ENCODE data around the gene IQCH.

Gene IQCH

DNA sequence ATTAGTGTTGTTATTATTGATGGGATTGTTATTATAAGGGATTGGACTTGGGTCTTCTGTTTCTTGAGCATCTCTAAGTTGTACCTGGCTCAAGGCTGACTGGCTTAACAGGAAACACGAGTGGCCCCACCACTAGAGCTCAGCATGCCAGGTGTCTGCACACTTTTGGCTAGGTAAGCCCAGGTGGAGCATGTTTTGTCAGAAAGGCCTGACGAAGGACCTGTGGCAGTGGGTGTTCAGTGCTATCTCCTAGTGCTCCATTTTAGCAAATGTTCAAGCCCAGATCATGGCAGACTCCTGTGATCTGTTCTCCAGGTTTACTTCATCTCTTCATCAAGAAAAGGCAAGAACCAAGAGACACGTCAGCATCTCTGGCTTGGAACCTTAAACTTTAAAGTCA is 291.3 kb downstream of the IQCH start:
- TF ChIP-seq, protein P1, sequence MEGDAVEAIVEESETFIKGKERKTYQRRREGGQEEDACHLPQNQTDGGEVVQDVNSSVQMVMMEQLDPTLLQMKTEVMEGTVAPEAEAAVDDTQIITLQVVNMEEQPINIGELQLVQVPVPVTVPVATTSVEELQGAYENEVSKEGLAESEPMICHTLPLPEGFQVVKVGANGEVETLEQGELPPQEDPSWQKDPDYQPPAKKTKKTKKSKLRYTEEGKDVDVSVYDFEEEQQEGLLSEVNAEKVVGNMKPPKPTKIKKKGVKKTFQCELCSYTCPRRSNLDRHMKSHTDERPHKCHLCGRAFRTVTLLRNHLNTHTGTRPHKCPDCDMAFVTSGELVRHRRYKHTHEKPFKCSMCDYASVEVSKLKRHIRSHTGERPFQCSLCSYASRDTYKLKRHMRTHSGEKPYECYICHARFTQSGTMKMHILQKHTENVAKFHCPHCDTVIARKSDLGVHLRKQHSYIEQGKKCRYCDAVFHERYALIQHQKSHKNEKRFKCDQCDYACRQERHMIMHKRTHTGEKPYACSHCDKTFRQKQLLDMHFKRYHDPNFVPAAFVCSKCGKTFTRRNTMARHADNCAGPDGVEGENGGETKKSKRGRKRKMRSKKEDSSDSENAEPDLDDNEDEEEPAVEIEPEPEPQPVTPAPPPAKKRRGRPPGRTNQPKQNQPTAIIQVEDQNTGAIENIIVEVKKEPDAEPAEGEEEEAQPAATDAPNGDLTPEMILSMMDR (IDR thresholded peaks at IDR 0.05; ENCODE audit: low read depth, low read length, missing control alignments), result no peak
- in situ Hi-C loops (cut with HindIII; ENCODE audit: low sequenced_read_pairs), result no loop called here
- no peak overlapping the region for H3K4me3 ChIP-seq (ENCODE audit: low read depth, low read length)
- DNase-seq (ENCODE audit: low read depth), result no peak

- TF ChIP-seq, protein P1 (IDR thresholded peaks at IDR 0.05; ENCODE audit: low read depth, low read length, missing control alignments), result no peak
- in situ Hi-C loops (cut with HindIII; ENCODE audit: low sequenced_read_pairs), result no loop called here
Observed at GRCh38 chr15:67547064-67547463, 292.5 kb downstream of the IQCH start.

DNA sequence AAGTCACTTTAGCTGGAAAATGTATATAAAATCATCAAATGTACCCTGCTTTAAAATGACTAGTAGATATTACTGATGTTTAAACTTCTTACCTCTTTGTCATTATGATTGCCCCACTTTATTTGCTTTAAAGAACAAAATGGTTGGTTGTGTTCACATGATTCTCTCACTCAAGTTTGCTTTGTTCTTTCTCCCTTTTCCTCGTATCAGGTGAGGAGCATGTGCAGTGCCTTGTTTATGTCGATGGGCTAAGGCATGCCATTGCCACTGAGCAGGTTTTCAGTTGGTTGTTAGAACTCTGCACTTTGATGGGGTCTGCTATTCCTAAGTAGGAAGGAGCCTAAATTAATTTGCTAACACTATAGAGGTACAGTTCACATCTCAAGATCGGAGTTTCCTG is 293.2 kb downstream of the IQCH start:
- DNase-seq (ENCODE audit: low read depth), result no peak

More at GRCh38 chr15:67547064-67547463, 292.5 kb downstream of the IQCH start:
- H3K4me3 ChIP-seq (ENCODE audit: low read depth, low read length), result no peak overlapping the region
- no peak for DNase-seq (ENCODE audit: low read depth)

DNA sequence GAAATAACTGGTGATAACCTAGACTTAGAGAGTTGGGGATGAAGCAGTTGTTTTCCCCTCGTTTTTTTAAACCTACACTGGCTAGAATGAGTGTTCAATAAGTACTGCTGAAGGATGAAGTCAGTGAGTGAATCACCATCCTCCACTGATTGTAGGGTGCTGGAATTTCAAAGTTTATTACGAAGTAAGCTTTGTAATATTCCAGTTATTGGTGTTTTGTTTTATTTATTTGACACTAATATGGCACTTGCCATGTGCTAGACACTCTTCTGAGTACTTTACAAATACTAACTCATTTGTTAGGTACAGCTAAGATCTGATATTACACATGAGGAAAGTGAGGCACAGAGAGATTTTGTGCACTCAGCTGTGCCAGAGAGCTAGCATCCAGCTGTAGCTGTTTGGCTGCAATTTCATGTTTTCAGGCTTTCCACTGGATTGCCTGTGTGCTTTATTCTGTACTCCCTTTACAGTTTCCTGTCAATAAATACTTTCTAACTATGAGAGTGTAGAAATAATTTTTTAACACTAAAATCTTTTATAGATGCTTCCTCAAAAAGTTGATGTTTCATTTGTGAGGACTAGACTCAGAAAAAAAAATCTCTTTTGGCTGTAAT is 293.8 kb downstream of the IQCH start:
- in situ Hi-C loops (cut with HindIII; ENCODE audit: low sequenced_read_pairs), result no loop called here
- TF ChIP-seq, protein P1 (IDR thresholded peaks at IDR 0.05; ENCODE audit: low read depth, low read length, missing control alignments), result no peak

More for the DNA sequence above, 293.2 kb downstream of the IQCH start:
- no peak overlapping the region for H3K4me3 ChIP-seq (ENCODE audit: low read depth, low read length)
- TF ChIP-seq, protein P1 (IDR thresholded peaks at IDR 0.05; ENCODE audit: low read depth, low read length, missing control alignments), result no peak
- in situ Hi-C loops (cut with HindIII; ENCODE audit: low sequenced_read_pairs), result no loop called here

DNA sequence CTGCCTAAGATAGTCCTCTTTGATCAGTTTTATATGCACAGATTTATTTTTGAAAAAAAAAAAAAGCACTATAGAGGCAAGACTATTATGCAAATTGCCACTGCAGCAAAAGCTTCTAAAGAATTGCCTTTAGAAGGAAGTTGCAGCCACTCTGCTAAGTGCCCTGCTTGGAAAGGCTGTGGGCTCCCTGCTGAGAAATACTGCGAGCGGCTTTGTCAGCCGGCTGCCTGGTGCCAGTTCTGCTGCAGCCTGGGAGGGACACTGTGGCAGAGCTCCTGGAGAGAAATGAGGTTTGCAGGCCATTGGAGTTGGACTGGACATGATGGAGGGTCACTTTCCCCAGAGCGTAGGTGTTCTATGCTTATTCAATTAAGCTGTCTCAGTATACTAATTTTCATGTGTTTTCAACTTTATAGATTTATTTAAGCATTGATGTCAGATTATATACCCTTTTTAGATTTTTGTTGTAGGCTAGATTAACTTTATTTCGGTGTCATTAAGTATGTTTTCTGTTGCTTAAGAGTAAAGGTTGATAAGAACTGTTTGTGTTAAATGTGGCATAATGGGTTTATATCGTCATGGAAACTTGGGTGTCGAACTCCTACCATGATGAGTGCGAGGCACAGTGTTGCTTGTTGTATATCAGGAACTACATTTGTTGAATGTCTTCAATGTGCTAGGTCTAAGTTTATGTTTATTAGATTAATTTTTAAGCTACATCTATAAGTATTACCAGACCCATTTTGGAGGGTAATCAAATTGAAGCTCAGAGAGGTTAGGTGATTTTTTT is 294.5 kb downstream of the IQCH start:
- H3K4me3 ChIP-seq (ENCODE audit: low read depth, low read length), result no peak overlapping the region
- in situ Hi-C loops (cut with HindIII; ENCODE audit: low sequenced_read_pairs), result no loop called here
- TF ChIP-seq, protein P1 (IDR thresholded peaks at IDR 0.05; ENCODE audit: low read depth, low read length, missing control alignments), result no peak
- DNase-seq (ENCODE audit: low read depth), result no peak

More for the DNA sequence above, 293.8 kb downstream of the IQCH start:
- DNase-seq (ENCODE audit: low read depth), result no peak
- H3K4me3 ChIP-seq (ENCODE audit: low read depth, low read length), result no peak overlapping the region

DNA sequence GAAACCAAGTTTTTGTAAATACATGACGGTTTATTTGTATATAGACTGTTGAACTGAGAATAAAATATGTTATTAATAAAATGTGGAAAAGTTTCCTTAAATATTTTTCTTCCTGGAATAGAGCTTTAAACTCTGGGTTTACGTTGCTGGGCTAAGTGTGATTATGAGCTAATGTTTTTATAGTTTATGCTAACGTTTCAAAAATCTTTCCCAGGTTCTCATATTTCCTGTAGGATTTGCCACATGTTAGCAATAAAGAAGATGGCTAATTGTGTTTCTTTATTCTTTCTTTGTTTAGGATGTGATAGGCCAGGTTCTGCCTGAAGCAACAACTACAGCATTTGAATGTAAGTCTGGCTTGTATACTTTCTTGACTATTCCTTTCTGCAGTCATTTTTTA is 295.1 kb downstream of the IQCH start:
- in situ Hi-C loops (cut with HindIII; ENCODE audit: low sequenced_read_pairs), result no loop called here
- DNase-seq (ENCODE audit: low read depth), result no peak
- TF ChIP-seq, protein P1 (IDR thresholded peaks at IDR 0.05; ENCODE audit: low read depth, low read length, missing control alignments), result no peak
- H3K4me3 ChIP-seq (ENCODE audit: low read depth, low read length), result no peak overlapping the region
